Gastrocnemius medialis (tissue), 4 donors: ENCODE measurements around the gene PDE7B. TPM values are rescaled to one million over a fixed set of nuclear protein-coding genes. Genes with fewer than 3 reads are reported as not detected.
"Not testable (repeated sequence)": the region's sequence is repeated elsewhere in the genome, so short reads cannot be mapped to it uniquely, and the experiment has no call there.

Experiments used
- ATAC-seq, 2 donors: fragments of 150-250 bp; one replicate each; pipeline ENCODE4 v1.9.1; 2016
- DNase-seq, 2 donors: peaks; one replicate each; pipeline ENCODE4 v3.0.0-alpha.2; 2019
- H3K27ac ChIP-seq, 4 donors: fragments of 200-600 bp; sonication (generic); 1 replicate in 1 of 4; 2 replicates in 3 of 4; pipeline ENCODE4 v1.5.1; 2016 to 2018; ENCODE audit warnings: mild to moderate bottlenecking in 2 of 4, moderate library complexity in 1 of 4
- H3K27me3 ChIP-seq, 3 donors: fragments of 200-600 bp; sonication (generic) in 2 of 3; 1 replicate in 1 of 3; 2 replicates in 2 of 3; pipeline versions ENCODE4 v1.5.1 to v1.6.0; 2016 to 2019; ENCODE audit warnings: mild to moderate bottlenecking in 1 of 3, moderate library complexity in 1 of 3
- H3K36me3 ChIP-seq, 2 donors: fragments of 200-600 bp; sonication (generic) in 1 of 2; one replicate each; pipeline ENCODE4 v1.5.1; 2017 to 2018
- H3K4me1 ChIP-seq, 2 donors: fragments of 200-600 bp; sonication (generic) in 1 of 2; one replicate each; pipeline ENCODE4 v1.5.1; 2016 to 2017; ENCODE audit warnings: mild to moderate bottlenecking in 2 of 2
- H3K4me3 ChIP-seq, 4 donors: fragments of 200-600 bp; sonication (generic) in 3 of 4; 1 replicate in 1 of 4; 2 replicates in 3 of 4; pipeline ENCODE4 v1.5.1; 2016 to 2019; ENCODE audit warnings: mild to moderate bottlenecking in 2 of 4
- H3K9me3 ChIP-seq, 3 donors: fragments of 200-600 bp; sonication (generic) in 2 of 3; 1 replicate in 1 of 3; 2 replicates in 2 of 3; pipeline ENCODE4 v1.5.1; 2016 to 2019
- CTCF ChIP-seq, 5 experiments: fragments of 450-650 bp in 3 of 5; fragments of 200-600 bp in 2 of 5; sonication (generic) in 2 of 5; IDR thresholded peaks in 4 of 5; conservative IDR thresholded peaks in 1 of 5; 1 replicate in 4 of 5; 2 replicates in 1 of 5; pipeline ENCODE4 v1.5.1; 2016 to 2019; ENCODE audit warnings: antibody characterized with exemption in 5 of 5, mild to moderate bottlenecking in 3 of 5, moderate library complexity in 3 of 5
- POLR2A ChIP-seq, 2 donors: fragments of 450-650 bp; IDR thresholded peaks; one replicate each; pipeline ENCODE4 v1.6.1; 2017; ENCODE audit warnings: antibody characterized with exemption in 2 of 2, mild to moderate bottlenecking in 2 of 2, moderate library complexity in 2 of 2
- in situ Hi-C, 4 donors: fragments of 200-750 bp; cut with MboI; loops; one replicate each; pipeline versions ENCODE4 v1.15.0 to v1.8.0; 2017; ENCODE audit warnings: low sequenced_read_pairs in 4 of 4
- intact Hi-C: fragments of 100-400 bp; cut with DNase I; formaldehyde crosslinking; loops from one replicate; pipeline ENCODE4 v1.15.1; 2023; ENCODE audit warnings: low total_unique reads
- total RNA-seq, 4 donors: library from RNA; depleted of rRNA; stranded (reverse); fragments of >200 nt; gene quantifications; one replicate each; pipeline versions ENCODE4 v1.1.0 to v1.2.3, GENCODE V29; 2016

The PDE7B gene
- total RNA-seq, 4 donors from 2014 or later: 2.2 to 3.6 (median 2.7) TPM

- no peak overlapping the region for H3K4me3 ChIP-seq
- H3K4me1 ChIP-seq: no peaks in the 10 kb centered on the region
- in situ Hi-C loops: no loop called here
- H3K9me3 ChIP-seq: no peaks in the 10 kb centered on the region
- TF ChIP-seq CTCF (IDR thresholded peaks at IDR 0.05 in 4 of 5, conservative IDR thresholded peaks at IDR 0.05 in 1 of 5) (no peak), POLR2A (IDR thresholded peaks at IDR 0.05) (no peak)
- H3K27ac ChIP-seq: no peak overlapping the region
- no peak for ATAC-seq
- no peaks in the 10 kb centered on the region for H3K27me3 ChIP-seq
- H3K36me3 ChIP-seq: no peaks in the 10 kb centered on the region
- intact Hi-C loops: no loop called here
- DNase-seq: no peak
Measured at GRCh38 chr6:136134751-136135150, 283.2 kb downstream of the PDE7B start.

- in situ Hi-C loops: no loop called here
- H3K4me1 ChIP-seq: no peaks in the 10 kb centered on the region
Measured at GRCh38 chr6:136136274-136136673, 284.8 kb downstream of the PDE7B start.

GRCh38 chr6:136137008-136137692 lies 285.6 kb downstream of the PDE7B start:
- no peaks in the 10 kb centered on the region for H3K9me3 ChIP-seq
- DNase-seq (no peak), ATAC-seq (no peak)
- intact Hi-C loops: no loop called here
- in situ Hi-C loops: no loop called here
- H3K4me3 ChIP-seq: no peak overlapping the region
- H3K27me3 ChIP-seq: no peaks in the 10 kb centered on the region
- H3K27ac ChIP-seq: no peak overlapping the region
- TF ChIP-seq POLR2A (IDR thresholded peaks at IDR 0.05) (no peak), CTCF (IDR thresholded peaks at IDR 0.05 in 4 of 5, conservative IDR thresholded peaks at IDR 0.05 in 1 of 5) (no peak)
- H3K4me1 ChIP-seq: no peaks in the 10 kb centered on the region
- H3K36me3 ChIP-seq: no peaks in the 10 kb centered on the region

More at GRCh38 chr6:136136274-136136673, 284.8 kb downstream of the PDE7B start:
- Histone ChIP-seq H3K27me3 (no peaks in the 10 kb centered on the region), H3K4me3 (no peak overlapping the region), H3K9me3 (no peaks in the 10 kb centered on the region), H3K36me3 (no peaks in the 10 kb centered on the region), H3K27ac (no peak overlapping the region)
- intact Hi-C loops: no loop called here
- no peak for TF ChIP-seq POLR2A (IDR thresholded peaks at IDR 0.05)
- ATAC-seq: no peak
- no peak for DNase-seq

- Histone ChIP-seq H3K4me3 (no peak overlapping the region), H3K27me3 (no peaks in the 10 kb centered on the region), H3K9me3 (no peaks in the 10 kb centered on the region), H3K4me1 (no peaks in the 10 kb centered on the region), H3K36me3 (no peaks in the 10 kb centered on the region), H3K27ac (no peak overlapping the region)
- DNase-seq: no peak
- in situ Hi-C loops (no loop called here), intact Hi-C loops (no loop called here)
- no peak for TF ChIP-seq CTCF (IDR thresholded peaks at IDR 0.05 in 4 of 5, conservative IDR thresholded peaks at IDR 0.05 in 1 of 5)
- TF ChIP-seq POLR2A (IDR thresholded peaks at IDR 0.05): no peak
- ATAC-seq: no peak
Measured at GRCh38 chr6:136137739-136138402, 286.4 kb downstream of the PDE7B start.

GRCh38 chr6:136139111-136139510 lies 287.6 kb downstream of the PDE7B start:
- H3K4me1 ChIP-seq, H3K9me3 ChIP-seq, H3K36me3 ChIP-seq, H3K27me3 ChIP-seq, DNase-seq, H3K4me3 ChIP-seq, H3K27ac ChIP-seq, in situ Hi-C loops, ATAC-seq, intact Hi-C loops: not testable (repeated sequence)
